ENCODE measurements around the gene OR13C2. TPM values are rescaled to one million over a fixed set of nuclear protein-coding genes. Genes with fewer than 3 reads are reported as not detected.

The OR13C2 gene
- total and polyA plus RNA-seq, 4 donors = not detected

GRCh38 chr9:104556830-104557634 lies 48.4 kb downstream of the OR13C2 start:
- H3K27me3 ChIP-seq (ENCODE audit: control insufficient read depth in 4 of 4, insufficient read depth in 4 of 4, low read length in 3 of 4) = no peaks in the 10 kb centered on the region
- WGBS = 88% methylated on average over 8 of the region's 8 CpGs
- no peaks in the 10 kb centered on the region for H3K4me1 ChIP-seq (ENCODE audit: control insufficient read depth in 4 of 4, insufficient read depth in 4 of 4, low read length in 3 of 4)
- no peak overlapping the region for H3K9ac ChIP-seq (ENCODE audit: low read depth in 1 of 2, low read length in 2 of 2)
- DNase-seq (ENCODE audit: low spot score) = no peak
- H3K9me3 ChIP-seq (ENCODE audit: control insufficient read depth in 4 of 4, low read length in 3 of 4) = no peaks in the 10 kb centered on the region
- no peaks in the 10 kb centered on the region for H3K36me3 ChIP-seq (ENCODE audit: control insufficient read depth in 4 of 4, insufficient read depth in 3 of 4, low read depth in 1 of 4, low read length in 3 of 4)
- H3K27ac ChIP-seq (ENCODE audit: low read depth in 1 of 2, low read length in 2 of 2) = no peak overlapping the region
- no peak for TF ChIP-seq RAD21 (IDR thresholded peaks at IDR 0.05)
- no peak for TF ChIP-seq FOXA2 (IDR thresholded peaks at IDR 0.05)
- no peak for TF ChIP-seq REST (IDR thresholded peaks at IDR 0.05)
- TF ChIP-seq TAF1 (conservative IDR thresholded peaks at IDR 0.05) = no peak
- TF ChIP-seq, protein P1, sequence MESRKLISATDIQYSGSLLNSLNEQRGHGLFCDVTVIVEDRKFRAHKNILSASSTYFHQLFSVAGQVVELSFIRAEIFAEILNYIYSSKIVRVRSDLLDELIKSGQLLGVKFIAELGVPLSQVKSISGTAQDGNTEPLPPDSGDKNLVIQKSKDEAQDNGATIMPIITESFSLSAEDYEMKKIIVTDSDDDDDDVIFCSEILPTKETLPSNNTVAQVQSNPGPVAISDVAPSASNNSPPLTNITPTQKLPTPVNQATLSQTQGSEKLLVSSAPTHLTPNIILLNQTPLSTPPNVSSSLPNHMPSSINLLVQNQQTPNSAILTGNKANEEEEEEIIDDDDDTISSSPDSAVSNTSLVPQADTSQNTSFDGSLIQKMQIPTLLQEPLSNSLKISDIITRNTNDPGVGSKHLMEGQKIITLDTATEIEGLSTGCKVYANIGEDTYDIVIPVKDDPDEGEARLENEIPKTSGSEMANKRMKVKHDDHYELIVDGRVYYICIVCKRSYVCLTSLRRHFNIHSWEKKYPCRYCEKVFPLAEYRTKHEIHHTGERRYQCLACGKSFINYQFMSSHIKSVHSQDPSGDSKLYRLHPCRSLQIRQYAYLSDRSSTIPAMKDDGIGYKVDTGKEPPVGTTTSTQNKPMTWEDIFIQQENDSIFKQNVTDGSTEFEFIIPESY (IDR thresholded peaks at IDR 0.05) = no peak
- TF ChIP-seq NR2F2 (IDR thresholded peaks at IDR 0.05) = no peak
- TF ChIP-seq HNF4G (IDR thresholded peaks at IDR 0.05) = no peak
- TF ChIP-seq CTCF (IDR thresholded peaks at IDR 0.05; ENCODE audit: low read depth, low read length, missing input control) = no peak
- TF ChIP-seq SP1 (IDR thresholded peaks at IDR 0.05) = no peak
- TF ChIP-seq YY1 (IDR thresholded peaks at IDR 0.05) = no peak
- no peak for TF ChIP-seq JUND (IDR thresholded peaks at IDR 0.05)
- no peak overlapping the region for H3K4me3 ChIP-seq (ENCODE audit: low read depth in 1 of 3, low read length in 3 of 3)

DNA sequence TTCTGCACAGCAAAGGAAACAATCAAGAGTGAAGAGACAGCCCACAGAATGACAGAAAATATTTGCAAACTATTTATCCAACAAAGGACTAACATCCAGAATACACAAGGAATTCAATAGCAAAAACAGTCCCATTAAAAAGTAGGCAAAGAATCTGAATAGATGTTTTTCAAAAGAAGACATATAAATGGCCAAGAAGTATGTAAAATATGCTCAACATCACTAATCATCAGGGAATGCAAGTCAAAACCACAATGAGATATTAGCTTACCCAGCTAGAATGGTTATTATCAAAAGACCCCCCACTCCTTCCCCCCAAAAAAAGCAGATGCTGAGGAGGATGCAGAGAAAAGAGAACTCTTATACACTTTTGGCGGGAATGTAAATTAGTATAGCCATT lies 49.9 kb downstream of the OR13C2 start:
- Histone ChIP-seq H3K27me3 (ENCODE audit: control insufficient read depth in 4 of 4, insufficient read depth in 4 of 4, low read length in 3 of 4) (no peaks in the 10 kb centered on the region), H3K27ac (ENCODE audit: low read depth in 1 of 2, low read length in 2 of 2) (no peak overlapping the region), H3K36me3 (ENCODE audit: control insufficient read depth in 4 of 4, insufficient read depth in 3 of 4, low read depth in 1 of 4, low read length in 3 of 4) (no peaks in the 10 kb centered on the region), H3K4me3 (ENCODE audit: low read depth in 1 of 3, low read length in 3 of 3) (no peak overlapping the region), H3K9ac (ENCODE audit: low read depth in 1 of 2, low read length in 2 of 2) (no peak overlapping the region), H3K4me1 (ENCODE audit: control insufficient read depth in 4 of 4, insufficient read depth in 4 of 4, low read length in 3 of 4) (no peaks in the 10 kb centered on the region), H3K9me3 (ENCODE audit: control insufficient read depth in 4 of 4, low read length in 3 of 4) (no peaks in the 10 kb centered on the region)
- no peak for DNase-seq (ENCODE audit: low spot score)
- WGBS = 96% methylated on average over 1 of the region's 1 CpG
- no peak for TF ChIP-seq REST (IDR thresholded peaks at IDR 0.05)
- no peak for TF ChIP-seq FOXA1 (IDR thresholded peaks at IDR 0.05)
- no peak for TF ChIP-seq TAF1 (conservative IDR thresholded peaks at IDR 0.05)
- no peak for TF ChIP-seq JUND (IDR thresholded peaks at IDR 0.05)
- TF ChIP-seq, protein P1 (IDR thresholded peaks at IDR 0.05) = no peak
- no peak for TF ChIP-seq EGR1 (IDR thresholded peaks at IDR 0.05; ENCODE audit: low read depth in 2 of 2)
- no peak for TF ChIP-seq RXRA (IDR thresholded peaks at IDR 0.05)
- TF ChIP-seq RAD21 (IDR thresholded peaks at IDR 0.05) = no peak
- no peak for TF ChIP-seq ATF3 (IDR thresholded peaks at IDR 0.05)
- TF ChIP-seq MAX (IDR thresholded peaks at IDR 0.05) = no peak
- TF ChIP-seq SP1 (IDR thresholded peaks at IDR 0.05) = no peak
- TF ChIP-seq YY1 (IDR thresholded peaks at IDR 0.05) = no peak

Data from liver (tissue), 9 donors.